Epithelial cell of proximal tubule (primary cell): ENCODE data around the gene CXorf65. TPM values are rescaled to one million over a fixed set of nuclear protein-coding genes. Genes with fewer than 3 reads are reported as not detected.

Source experiments
- DNase-seq: peaks from one replicate; pipeline ENCODE4 v3.0.0-alpha.2; 2011; ENCODE audit warnings: low read depth
- H3K4me3 ChIP-seq: 2 replicates; pipeline ENCODE4 v1.5.1; 2011; ENCODE audit warnings: low read depth, mild to moderate bottlenecking, low read length
- CTCF ChIP-seq: conservative IDR thresholded peaks from 2 replicates; pipeline ENCODE4 v1.5.1; 2012; ENCODE audit warnings: low read depth, mild to moderate bottlenecking, low read length
- total RNA-seq: library from RNA; depleted of rRNA; stranded (reverse); fragments of >200 nt; gene quantifications from 2 replicates; pipeline ENCODE4 v1.2.3, GENCODE V29; 2015

Gene CXorf65
- total RNA-seq, 1 donor from 2014 or later = not detected

- no peak overlapping the region for H3K4me3 ChIP-seq
- no peak for TF ChIP-seq CTCF
- DNase-seq = no peak
Observed at GRCh38 chrX:71143508-71143907, 37.0 kb upstream of the CXorf65 start.

DNA sequence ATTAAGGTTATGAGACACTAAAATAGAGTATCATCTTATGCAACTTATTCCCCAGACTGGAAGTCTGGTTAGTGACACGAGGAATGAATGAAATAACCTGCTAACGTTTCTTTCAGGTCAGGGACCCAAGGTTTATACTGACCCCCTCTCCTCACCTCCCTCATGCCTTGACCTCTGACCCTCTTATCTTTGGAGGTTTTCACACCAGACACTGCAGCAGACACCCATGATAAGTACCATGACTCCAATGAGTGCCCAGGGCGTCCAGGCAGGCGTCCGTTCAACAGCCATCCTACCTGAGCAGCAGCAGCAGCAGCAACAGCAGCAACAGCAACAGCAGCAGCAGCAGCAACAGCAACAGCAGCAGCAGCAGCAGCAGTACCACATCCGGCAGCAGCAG, 33.9 kb upstream of the CXorf65 start:
- no peak overlapping the region for H3K4me3 ChIP-seq
- DNase-seq = no peak
- TF ChIP-seq CTCF = no peak

DNA sequence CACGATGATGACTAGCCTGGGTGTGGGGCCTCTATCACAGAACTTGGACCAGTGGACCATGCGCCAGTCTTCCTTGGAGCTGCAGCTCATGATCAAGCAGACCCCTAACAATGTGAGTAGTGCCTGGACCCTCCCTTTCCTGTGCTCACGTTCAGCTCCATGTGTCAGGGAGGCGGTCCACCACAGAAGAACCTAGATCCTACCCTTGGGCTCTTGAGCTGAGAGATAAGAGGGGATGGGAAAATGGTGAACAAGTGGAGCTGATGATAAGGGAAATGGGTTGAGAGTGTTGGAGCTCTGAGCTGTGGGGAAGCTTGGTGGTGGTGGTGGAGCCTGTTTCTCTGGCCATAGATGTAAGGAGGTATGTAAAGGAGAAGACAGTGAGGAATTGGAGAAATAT, 25.0 kb upstream of the CXorf65 start:
- DNase-seq = no peak
- no peak overlapping the region for H3K4me3 ChIP-seq
- TF ChIP-seq CTCF = no peak

DNA sequence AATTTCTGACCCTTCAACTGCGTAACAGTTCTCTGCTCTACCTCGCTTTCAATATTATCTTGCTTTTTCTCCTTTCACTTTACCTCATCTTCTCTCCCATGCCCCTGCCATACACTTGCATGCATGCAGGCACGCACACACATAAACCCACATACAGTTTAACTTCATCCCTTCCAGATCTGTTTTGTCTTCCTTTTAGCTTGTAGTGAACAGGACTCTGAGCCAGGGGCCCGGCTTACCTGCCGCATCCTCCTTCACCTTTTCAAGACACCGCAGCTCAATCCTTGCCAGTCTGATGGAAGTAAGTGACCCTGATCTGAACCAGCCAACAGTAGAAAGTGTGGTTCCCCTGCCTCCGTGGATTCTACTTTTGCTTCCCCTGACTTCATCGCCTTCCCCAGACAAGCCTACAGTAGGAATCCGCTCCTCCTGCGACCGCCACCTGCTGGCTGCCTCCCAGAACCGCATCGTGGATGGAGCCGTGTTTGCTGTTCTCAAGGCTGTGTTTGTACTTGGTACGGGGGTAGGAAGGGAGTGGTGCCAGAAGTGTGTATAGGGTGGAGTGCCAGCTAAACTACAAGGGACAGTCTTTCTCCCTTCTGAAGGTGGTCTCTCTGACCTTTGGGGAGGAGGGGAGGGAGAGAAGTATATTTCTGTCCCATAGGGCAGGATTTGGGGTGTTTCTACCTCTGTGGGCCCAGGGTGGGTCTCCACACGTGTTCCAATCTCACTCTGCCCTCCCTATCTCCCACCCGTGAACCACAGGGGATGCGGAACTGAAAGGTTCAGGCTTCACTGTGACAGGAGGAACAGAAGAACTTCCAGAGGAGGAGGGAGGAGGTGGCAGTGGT, 22.6 kb upstream of the CXorf65 start:
- no peak overlapping the region for H3K4me3 ChIP-seq
- peak; percentile 75 for TF ChIP-seq CTCF
- DNase-seq = no peak

DNA sequence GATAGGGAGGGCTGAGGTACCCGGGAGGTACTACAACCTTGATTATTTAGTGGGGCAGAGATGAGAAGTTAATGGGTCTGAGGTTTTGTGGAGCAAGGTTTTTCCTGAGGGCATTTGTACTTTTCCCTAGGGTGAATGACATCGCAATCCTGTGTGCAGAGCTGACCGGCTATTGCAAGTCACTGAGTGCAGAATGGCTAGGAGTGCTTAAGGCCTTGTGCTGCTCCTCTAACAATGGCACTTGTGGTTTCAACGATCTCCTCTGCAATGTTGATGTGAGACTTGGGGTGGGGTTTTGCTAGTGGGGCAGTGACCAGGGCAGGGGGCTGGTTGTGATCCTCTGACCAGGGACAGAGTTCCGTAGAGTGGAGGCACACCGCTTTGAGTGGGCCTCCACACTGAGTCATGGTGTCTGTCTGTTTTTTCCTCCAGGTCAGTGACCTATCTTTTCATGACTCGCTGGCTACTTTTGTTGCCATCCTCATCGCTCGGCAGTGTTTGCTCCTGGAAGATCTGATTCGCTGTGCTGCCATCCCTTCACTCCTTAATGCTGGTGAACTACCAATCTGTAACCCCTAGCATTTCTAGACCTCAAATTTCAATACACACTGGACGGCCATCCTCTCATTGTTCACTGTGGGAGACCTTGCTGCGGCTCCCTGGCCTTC, 21.8 kb upstream of the CXorf65 start:
- TF ChIP-seq CTCF = no peak
- DNase-seq = no peak
- H3K4me3 ChIP-seq = no peak overlapping the region

- no peak for DNase-seq
- TF ChIP-seq CTCF = no peak
- peak overlapping the region; percentile 70 for H3K4me3 ChIP-seq
Observed at GRCh38 chrX:71118985-71119535, 12.5 kb upstream of the CXorf65 start.
